ENCODE data around the gene RIPK3.

DNA sequence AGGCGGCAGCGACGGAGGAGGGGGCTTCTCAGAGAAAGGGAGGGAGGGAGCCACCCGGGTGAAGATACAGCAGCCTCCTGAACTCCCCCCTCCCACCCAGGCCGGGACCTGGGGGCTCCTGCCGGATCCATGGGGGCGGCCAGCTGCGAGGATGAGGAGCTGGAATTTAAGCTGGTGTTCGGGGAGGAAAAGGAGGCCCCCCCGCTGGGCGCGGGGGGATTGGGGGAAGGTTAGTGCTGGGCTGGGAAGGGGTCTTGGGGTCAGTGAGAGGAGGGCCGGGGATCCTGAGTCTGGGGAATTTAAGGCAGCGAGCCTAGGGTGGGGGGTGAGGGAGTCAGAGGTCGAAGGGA lies 28.4 kb upstream of the RIPK3 start:
- TF ChIP-seq, protein P1, sequence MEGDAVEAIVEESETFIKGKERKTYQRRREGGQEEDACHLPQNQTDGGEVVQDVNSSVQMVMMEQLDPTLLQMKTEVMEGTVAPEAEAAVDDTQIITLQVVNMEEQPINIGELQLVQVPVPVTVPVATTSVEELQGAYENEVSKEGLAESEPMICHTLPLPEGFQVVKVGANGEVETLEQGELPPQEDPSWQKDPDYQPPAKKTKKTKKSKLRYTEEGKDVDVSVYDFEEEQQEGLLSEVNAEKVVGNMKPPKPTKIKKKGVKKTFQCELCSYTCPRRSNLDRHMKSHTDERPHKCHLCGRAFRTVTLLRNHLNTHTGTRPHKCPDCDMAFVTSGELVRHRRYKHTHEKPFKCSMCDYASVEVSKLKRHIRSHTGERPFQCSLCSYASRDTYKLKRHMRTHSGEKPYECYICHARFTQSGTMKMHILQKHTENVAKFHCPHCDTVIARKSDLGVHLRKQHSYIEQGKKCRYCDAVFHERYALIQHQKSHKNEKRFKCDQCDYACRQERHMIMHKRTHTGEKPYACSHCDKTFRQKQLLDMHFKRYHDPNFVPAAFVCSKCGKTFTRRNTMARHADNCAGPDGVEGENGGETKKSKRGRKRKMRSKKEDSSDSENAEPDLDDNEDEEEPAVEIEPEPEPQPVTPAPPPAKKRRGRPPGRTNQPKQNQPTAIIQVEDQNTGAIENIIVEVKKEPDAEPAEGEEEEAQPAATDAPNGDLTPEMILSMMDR (conservative IDR thresholded peaks at IDR 0.05; ENCODE audit: low read depth in 2 of 2), result no peak
- TF ChIP-seq EZH2 (IDR thresholded peaks at IDR 0.05; ENCODE audit: low read depth, unreplicated experiment) (no peak), POLR2AphosphoS5 (IDR thresholded peaks at IDR 0.05; ENCODE audit: low read depth) (no peak), CREB1 (CRISPR knock-in tag; IDR thresholded peaks at IDR 0.05; ENCODE audit: low read depth) (no peak), NANOG (IDR thresholded peaks at IDR 0.05; ENCODE audit: borderline replicate concordance) (no peak), JUNB (IDR thresholded peaks at IDR 0.05; ENCODE audit: unreplicated experiment) (no peak), EZH2phosphoT487 (IDR thresholded peaks at IDR 0.05; ENCODE audit: unreplicated experiment) (no peak), STAT1 (IDR thresholded peaks at IDR 0.05; ENCODE audit: unreplicated experiment) (no peak), ZNF331 (CRISPR knock-in tag; IDR thresholded peaks at IDR 0.05; ENCODE audit: low read depth) (no peak)
- TF ChIP-seq, protein P2, sequence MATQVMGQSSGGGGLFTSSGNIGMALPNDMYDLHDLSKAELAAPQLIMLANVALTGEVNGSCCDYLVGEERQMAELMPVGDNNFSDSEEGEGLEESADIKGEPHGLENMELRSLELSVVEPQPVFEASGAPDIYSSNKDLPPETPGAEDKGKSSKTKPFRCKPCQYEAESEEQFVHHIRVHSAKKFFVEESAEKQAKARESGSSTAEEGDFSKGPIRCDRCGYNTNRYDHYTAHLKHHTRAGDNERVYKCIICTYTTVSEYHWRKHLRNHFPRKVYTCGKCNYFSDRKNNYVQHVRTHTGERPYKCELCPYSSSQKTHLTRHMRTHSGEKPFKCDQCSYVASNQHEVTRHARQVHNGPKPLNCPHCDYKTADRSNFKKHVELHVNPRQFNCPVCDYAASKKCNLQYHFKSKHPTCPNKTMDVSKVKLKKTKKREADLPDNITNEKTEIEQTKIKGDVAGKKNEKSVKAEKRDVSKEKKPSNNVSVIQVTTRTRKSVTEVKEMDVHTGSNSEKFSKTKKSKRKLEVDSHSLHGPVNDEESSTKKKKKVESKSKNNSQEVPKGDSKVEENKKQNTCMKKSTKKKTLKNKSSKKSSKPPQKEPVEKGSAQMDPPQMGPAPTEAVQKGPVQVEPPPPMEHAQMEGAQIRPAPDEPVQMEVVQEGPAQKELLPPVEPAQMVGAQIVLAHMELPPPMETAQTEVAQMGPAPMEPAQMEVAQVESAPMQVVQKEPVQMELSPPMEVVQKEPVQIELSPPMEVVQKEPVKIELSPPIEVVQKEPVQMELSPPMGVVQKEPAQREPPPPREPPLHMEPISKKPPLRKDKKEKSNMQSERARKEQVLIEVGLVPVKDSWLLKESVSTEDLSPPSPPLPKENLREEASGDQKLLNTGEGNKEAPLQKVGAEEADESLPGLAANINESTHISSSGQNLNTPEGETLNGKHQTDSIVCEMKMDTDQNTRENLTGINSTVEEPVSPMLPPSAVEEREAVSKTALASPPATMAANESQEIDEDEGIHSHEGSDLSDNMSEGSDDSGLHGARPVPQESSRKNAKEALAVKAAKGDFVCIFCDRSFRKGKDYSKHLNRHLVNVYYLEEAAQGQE (IDR thresholded peaks at IDR 0.05; ENCODE audit: unreplicated experiment), result no peak
- TF ChIP-seq, protein P3, sequence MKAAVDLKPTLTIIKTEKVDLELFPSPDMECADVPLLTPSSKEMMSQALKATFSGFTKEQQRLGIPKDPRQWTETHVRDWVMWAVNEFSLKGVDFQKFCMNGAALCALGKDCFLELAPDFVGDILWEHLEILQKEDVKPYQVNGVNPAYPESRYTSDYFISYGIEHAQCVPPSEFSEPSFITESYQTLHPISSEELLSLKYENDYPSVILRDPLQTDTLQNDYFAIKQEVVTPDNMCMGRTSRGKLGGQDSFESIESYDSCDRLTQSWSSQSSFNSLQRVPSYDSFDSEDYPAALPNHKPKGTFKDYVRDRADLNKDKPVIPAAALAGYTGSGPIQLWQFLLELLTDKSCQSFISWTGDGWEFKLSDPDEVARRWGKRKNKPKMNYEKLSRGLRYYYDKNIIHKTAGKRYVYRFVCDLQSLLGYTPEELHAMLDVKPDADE (IDR thresholded peaks at IDR 0.05), result no peak
- TF ChIP-seq, protein P4, sequence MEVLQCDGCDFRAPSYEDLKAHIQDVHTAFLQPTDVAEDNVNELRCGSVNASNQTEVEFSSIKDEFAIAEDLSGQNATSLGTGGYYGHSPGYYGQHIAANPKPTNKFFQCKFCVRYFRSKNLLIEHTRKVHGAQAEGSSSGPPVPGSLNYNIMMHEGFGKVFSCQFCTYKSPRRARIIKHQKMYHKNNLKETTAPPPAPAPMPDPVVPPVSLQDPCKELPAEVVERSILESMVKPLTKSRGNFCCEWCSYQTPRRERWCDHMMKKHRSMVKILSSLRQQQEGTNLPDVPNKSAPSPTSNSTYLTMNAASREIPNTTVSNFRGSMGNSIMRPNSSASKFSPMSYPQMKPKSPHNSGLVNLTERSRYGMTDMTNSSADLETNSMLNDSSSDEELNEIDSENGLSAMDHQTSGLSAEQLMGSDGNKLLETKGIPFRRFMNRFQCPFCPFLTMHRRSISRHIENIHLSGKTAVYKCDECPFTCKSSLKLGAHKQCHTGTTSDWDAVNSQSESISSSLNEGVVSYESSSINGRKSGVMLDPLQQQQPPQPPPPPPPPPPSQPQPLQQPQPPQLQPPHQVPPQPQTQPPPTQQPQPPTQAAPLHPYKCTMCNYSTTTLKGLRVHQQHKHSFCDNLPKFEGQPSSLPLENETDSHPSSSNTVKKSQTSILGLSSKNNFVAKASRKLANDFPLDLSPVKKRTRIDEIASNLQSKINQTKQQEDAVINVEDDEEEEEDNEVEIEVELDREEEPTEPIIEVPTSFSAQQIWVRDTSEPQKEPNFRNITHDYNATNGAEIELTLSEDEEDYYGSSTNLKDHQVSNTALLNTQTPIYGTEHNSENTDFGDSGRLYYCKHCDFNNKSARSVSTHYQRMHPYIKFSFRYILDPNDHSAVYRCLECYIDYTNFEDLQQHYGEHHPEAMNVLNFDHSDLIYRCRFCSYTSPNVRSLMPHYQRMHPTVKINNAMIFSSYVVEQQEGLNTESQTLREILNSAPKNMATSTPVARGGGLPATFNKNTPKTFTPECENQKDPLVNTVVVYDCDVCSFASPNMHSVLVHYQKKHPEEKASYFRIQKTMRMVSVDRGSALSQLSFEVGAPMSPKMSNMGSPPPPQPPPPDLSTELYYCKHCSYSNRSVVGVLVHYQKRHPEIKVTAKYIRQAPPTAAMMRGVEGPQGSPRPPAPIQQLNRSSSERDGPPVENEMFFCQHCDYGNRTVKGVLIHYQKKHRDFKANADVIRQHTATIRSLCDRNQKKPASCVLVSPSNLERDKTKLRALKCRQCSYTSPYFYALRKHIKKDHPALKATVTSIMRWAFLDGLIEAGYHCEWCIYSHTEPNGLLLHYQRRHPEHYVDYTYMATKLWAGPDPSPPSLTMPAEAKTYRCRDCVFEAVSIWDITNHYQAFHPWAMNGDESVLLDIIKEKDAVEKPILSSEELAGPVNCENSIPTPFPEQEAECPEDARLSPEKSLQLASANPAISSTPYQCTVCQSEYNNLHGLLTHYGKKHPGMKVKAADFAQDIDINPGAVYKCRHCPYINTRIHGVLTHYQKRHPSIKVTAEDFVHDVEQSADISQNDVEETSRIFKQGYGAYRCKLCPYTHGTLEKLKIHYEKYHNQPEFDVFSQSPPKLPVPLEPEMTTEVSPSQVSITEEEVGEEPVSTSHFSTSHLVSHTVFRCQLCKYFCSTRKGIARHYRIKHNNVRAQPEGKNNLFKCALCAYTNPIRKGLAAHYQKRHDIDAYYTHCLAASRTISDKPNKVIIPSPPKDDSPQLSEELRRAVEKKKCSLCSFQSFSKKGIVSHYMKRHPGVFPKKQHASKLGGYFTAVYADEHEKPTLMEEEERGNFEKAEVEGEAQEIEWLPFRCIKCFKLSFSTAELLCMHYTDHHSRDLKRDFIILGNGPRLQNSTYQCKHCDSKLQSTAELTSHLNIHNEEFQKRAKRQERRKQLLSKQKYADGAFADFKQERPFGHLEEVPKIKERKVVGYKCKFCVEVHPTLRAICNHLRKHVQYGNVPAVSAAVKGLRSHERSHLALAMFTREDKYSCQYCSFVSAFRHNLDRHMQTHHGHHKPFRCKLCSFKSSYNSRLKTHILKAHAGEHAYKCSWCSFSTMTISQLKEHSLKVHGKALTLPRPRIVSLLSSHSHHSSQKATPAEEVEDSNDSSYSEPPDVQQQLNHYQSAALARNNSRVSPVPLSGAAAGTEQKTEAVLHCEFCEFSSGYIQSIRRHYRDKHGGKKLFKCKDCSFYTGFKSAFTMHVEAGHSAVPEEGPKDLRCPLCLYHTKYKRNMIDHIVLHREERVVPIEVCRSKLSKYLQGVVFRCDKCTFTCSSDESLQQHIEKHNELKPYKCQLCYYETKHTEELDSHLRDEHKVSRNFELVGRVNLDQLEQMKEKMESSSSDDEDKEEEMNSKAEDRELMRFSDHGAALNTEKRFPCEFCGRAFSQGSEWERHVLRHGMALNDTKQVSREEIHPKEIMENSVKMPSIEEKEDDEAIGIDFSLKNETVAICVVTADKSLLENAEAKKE (CRISPR knock-in tag; IDR thresholded peaks at IDR 0.05), result no peak
